Measurements from ENCODE around the gene OSBPL9. TPM values are rescaled to one million over a fixed set of nuclear protein-coding genes. Genes with fewer than 3 reads are reported as not detected.

The OSBPL9 gene
- total RNA-seq, 1 experiment from 2014 or later, result 52.6 TPM

- H3K9me3 ChIP-seq (ENCODE audit: control insufficient read depth in 1 of 2, insufficient read depth in 1 of 2, low read depth in 1 of 2, low read length in 2 of 2), result no peaks in the 10 kb centered on the region
- intact Hi-C loops (cut with micrococcal nuclease), result no loop called here
- H3K27me3 ChIP-seq (ENCODE audit: insufficient read depth, low read length), result no peaks in the 10 kb centered on the region
- no peaks in the 10 kb centered on the region for H3K36me3 ChIP-seq (ENCODE audit: control insufficient read depth in 1 of 2, insufficient read depth in 2 of 2, low read length in 2 of 2)
- no TSS peak for BruUV-seq (replicated peaks)
- H4K20me1 ChIP-seq (ENCODE audit: insufficient read depth), result no peaks in the 10 kb centered on the region
- no peak overlapping the region for H3K4me3 ChIP-seq (replicated peaks in 1 of 2; ENCODE audit: low read depth in 1 of 2, low read length in 2 of 2)
- H2AFZ ChIP-seq (ENCODE audit: low read depth, low read length, poor library complexity, severe bottlenecking), result no peak overlapping the region
- DNase-seq (ENCODE audit: low read depth, low spot score) (no peak), ATAC-seq (no peak)
- RAD21 ChIA-PET (ENCODE audit: low non-redundant PET in 1 of 2, low total read pairs in 2 of 2, uncharacterized antibody in 2 of 2, unreplicated experiment in 2 of 2), result no interaction called here
- POLR2A ChIA-PET, result no interaction called here
- CTCF ChIA-PET, result no interaction called here
- H3K79me2 ChIP-seq (ENCODE audit: insufficient read depth, low read length), result peaks cover 7% of the 10 kb centered on the region; the same call in 1 of the 2 replicates
- no peak overlapping the region for H3K27ac ChIP-seq (ENCODE audit: low read depth, low read length)
- H3K9ac ChIP-seq (ENCODE audit: low read length), result no peak overlapping the region
- TF ChIP-seq MAX (IDR thresholded peaks at IDR 0.05) (no peak), TCF7L2 (IDR thresholded peaks at IDR 0.05; ENCODE audit: borderline replicate concordance, extremely low read depth, insufficient read depth, insufficient read length) (no peak), ZBTB33 (IDR thresholded peaks at IDR 0.05; ENCODE audit: extremely low read depth, insufficient replicate concordance, low read length) (no peak), JUND (IDR thresholded peaks at IDR 0.05) (no peak), SRF (IDR thresholded peaks at IDR 0.05; ENCODE audit: low read depth) (no peak), EGR1 (IDR thresholded peaks at IDR 0.05; ENCODE audit: low read depth) (no peak), POLR2AphosphoS5 (IDR thresholded peaks at IDR 0.05; ENCODE audit: low read depth, low read length) (no peak), FOSL1 (IDR thresholded peaks at IDR 0.05; ENCODE audit: low read depth) (no peak), CBX3 (IDR thresholded peaks at IDR 0.05; ENCODE audit: low read depth) (no peak), ZFX (IDR thresholded peaks at IDR 0.05) (no peak), RAD21 (IDR thresholded peaks at IDR 0.05; ENCODE audit: low read depth) (no peak), EZH2 (IDR thresholded peaks at IDR 0.05) (no peak), YY1 (IDR thresholded peaks at IDR 0.05; ENCODE audit: extremely low read depth, insufficient replicate concordance, low read depth, low read length) (no peak), CEBPB (IDR thresholded peaks at IDR 0.05; ENCODE audit: low read depth) (no peak), EZH2phosphoT487 (IDR thresholded peaks at IDR 0.05; ENCODE audit: borderline replicate concordance) (no peak), SP1 (IDR thresholded peaks at IDR 0.05; ENCODE audit: low read depth) (no peak), ZNF274 (IDR thresholded peaks at IDR 0.05; ENCODE audit: low read depth, low read length) (no peak), REST (IDR thresholded peaks at IDR 0.05; ENCODE audit: low read depth) (no peak)
- H3K4me2 ChIP-seq (ENCODE audit: low read length), result no peak overlapping the region
- peaks cover 6 to 13% of the 10 kb centered on the region in 2 experiments; a peak in 2 of 4 replicates for H3K4me1 ChIP-seq (ENCODE audit: control insufficient read depth in 1 of 2, insufficient read depth in 2 of 2, low read length in 2 of 2)
- H3K9me2 ChIP-seq (ENCODE audit: insufficient read depth), result no peaks in the 10 kb centered on the region
Measured at GRCh38 chr1:51675177-51675780, 58.4 kb downstream of the OSBPL9 start.
